Activated naive CD4-positive, alpha-beta T cell treated with anti-CD3 and anti-CD28 coated beads, Interleukin-2, amount 50 U/mL, for 72 hours (primary cell): Measurements from ENCODE around the gene SUSD6. TPM values are rescaled to one million over a fixed set of nuclear protein-coding genes. Genes with fewer than 3 reads are reported as not detected.
A peak's percentile ranks its signal among the peaks of the same experiment; 100 is the strongest.

Source experiments
- ATAC-seq, 2 donors: fragments of 150-1000 bp; cut with Tn5 transposase; 2 replicates each; pipeline ENCODE4 v1.10.0; 2021; ENCODE audit warnings: mild to moderate bottlenecking in 2 of 2, moderate library complexity in 2 of 2
- DNase-seq, 2 donors: peaks; one replicate each; pipeline ENCODE4 v3.0.0; 2021 to 2022; ENCODE audit warnings: low spot score in 2 of 2
- H3K27ac Mint-ChIP-seq, 2 donors: one replicate each; pipeline ENCODE4 v1.8.0; 2022; ENCODE audit warnings: mild to moderate bottlenecking in 2 of 2, mixed read lengths in 2 of 2
- H3K36me3 Mint-ChIP-seq, 2 donors: one replicate each; pipeline ENCODE4 v1.8.0; 2022; ENCODE audit warnings: mixed read lengths in 2 of 2
- H3K9me3 Mint-ChIP-seq, 2 donors: one replicate each; pipeline ENCODE4 v1.8.0; 2022; ENCODE audit warnings: mixed read lengths in 2 of 2
- total RNA-seq, 2 donors: library from RNA; stranded (reverse); gene quantifications; one replicate each; pipeline ENCODE4 v1.2.3, GENCODE V29; 2022

Gene SUSD6
- total RNA-seq, 2 donors from 2014 or later: 54.1 to 98.6 TPM

- ATAC-seq (peak in 1 of 2 donors; percentile 50), DNase-seq (no peak)
- H3K27ac Mint-ChIP-seq: peak overlapping the region in 1 of 2 donors; percentile 36
- H3K36me3 Mint-ChIP-seq: peaks cover 10 to 53% of the 10 kb centered on the region in 2 donors
- no peaks in the 10 kb centered on the region for H3K9me3 Mint-ChIP-seq
Observed at GRCh38 chr14:69701857-69702256, 90.5 kb downstream of the SUSD6 start.

GRCh38 chr14:69703047-69704039 is 91.9 kb downstream of the SUSD6 start:
- no peak for ATAC-seq
- peaks cover 10 to 44% of the 10 kb centered on the region in 2 donors for H3K36me3 Mint-ChIP-seq
- no peaks in the 10 kb centered on the region for H3K9me3 Mint-ChIP-seq
- DNase-seq: no peak
- peak overlapping the region in 1 of 2 donors; percentile 32 for H3K27ac Mint-ChIP-seq

- DNase-seq: no peak
- peaks cover 14 to 43% of the 10 kb centered on the region in 2 donors for H3K36me3 Mint-ChIP-seq
- peak overlapping the region in 1 of 2 donors; percentile 65 for H3K27ac Mint-ChIP-seq
- ATAC-seq: no peak
- H3K9me3 Mint-ChIP-seq: no peaks in the 10 kb centered on the region
Observed at GRCh38 chr14:69704319-69704718, 92.9 kb downstream of the SUSD6 start.

GRCh38 chr14:69705706-69706105 is 94.3 kb downstream of the SUSD6 start:
- H3K27ac Mint-ChIP-seq: peak overlapping the region; percentile 18 to 41
- ATAC-seq (no peak), DNase-seq (no peak)
- H3K36me3 Mint-ChIP-seq: peaks cover 14 to 49% of the 10 kb centered on the region in 2 donors
- no peaks in the 10 kb centered on the region for H3K9me3 Mint-ChIP-seq

- no peak overlapping the region for H3K27ac Mint-ChIP-seq
- DNase-seq: no peak
- H3K36me3 Mint-ChIP-seq: peaks cover 20 to 61% of the 10 kb centered on the region in 2 donors
- H3K9me3 Mint-ChIP-seq: no peaks in the 10 kb centered on the region
- ATAC-seq: no peak
Observed at GRCh38 chr14:69708049-69708448, 96.7 kb downstream of the SUSD6 start.

- ATAC-seq (peak; percentile 41 to 55), DNase-seq (no peak)
- H3K36me3 Mint-ChIP-seq: peaks cover 16 to 61% of the 10 kb centered on the region in 2 donors
- no peaks in the 10 kb centered on the region for H3K9me3 Mint-ChIP-seq
- peak overlapping the region; percentile 47 to 67 for H3K27ac Mint-ChIP-seq
Observed at GRCh38 chr14:69708586-69709560, 97.5 kb downstream of the SUSD6 start.

GRCh38 chr14:69710378-69710777 is 99.0 kb downstream of the SUSD6 start:
- H3K36me3 Mint-ChIP-seq: peaks cover 13 to 67% of the 10 kb centered on the region in 2 donors
- no peaks in the 10 kb centered on the region for H3K9me3 Mint-ChIP-seq
- no peak for DNase-seq
- ATAC-seq: no peak
- peak overlapping the region; percentile 36 to 85 for H3K27ac Mint-ChIP-seq

- DNase-seq: no peak
- ATAC-seq: no peak
- no peaks in the 10 kb centered on the region for H3K9me3 Mint-ChIP-seq
- H3K27ac Mint-ChIP-seq: peak overlapping the region in 1 of 2 donors; percentile 91
- H3K36me3 Mint-ChIP-seq: peaks cover 13 to 72% of the 10 kb centered on the region in 2 donors
Observed at GRCh38 chr14:69711065-69711464, 99.7 kb downstream of the SUSD6 start.

- H3K9me3 Mint-ChIP-seq: no peaks in the 10 kb centered on the region
- H3K27ac Mint-ChIP-seq: peak overlapping the region; percentile 72 to 91
- DNase-seq (no peak), ATAC-seq (no peak)
- peaks cover 13 to 71% of the 10 kb centered on the region in 2 donors for H3K36me3 Mint-ChIP-seq
Observed at GRCh38 chr14:69711477-69711876, 100.1 kb downstream of the SUSD6 start.

GRCh38 chr14:69711881-69712560 is 100.6 kb downstream of the SUSD6 start:
- peak overlapping the region; percentile 72 to 92 for H3K27ac Mint-ChIP-seq
- H3K9me3 Mint-ChIP-seq: no peaks in the 10 kb centered on the region
- peaks cover 13 to 65% of the 10 kb centered on the region in 2 donors for H3K36me3 Mint-ChIP-seq
- ATAC-seq: no peak
- no peak for DNase-seq

GRCh38 chr14:69712599-69713088 is 101.2 kb downstream of the SUSD6 start:
- peaks cover 13 to 63% of the 10 kb centered on the region in 2 donors for H3K36me3 Mint-ChIP-seq
- ATAC-seq: no peak
- peak overlapping the region; percentile 72 to 92 for H3K27ac Mint-ChIP-seq
- H3K9me3 Mint-ChIP-seq: no peaks in the 10 kb centered on the region
- DNase-seq: no peak

- H3K36me3 Mint-ChIP-seq: peaks cover 13 to 63% of the 10 kb centered on the region in 2 donors
- ATAC-seq: no peak
- no peak for DNase-seq
- peak overlapping the region; percentile 48 to 72 for H3K27ac Mint-ChIP-seq
- no peaks in the 10 kb centered on the region for H3K9me3 Mint-ChIP-seq
Observed at GRCh38 chr14:69713209-69713781, 101.9 kb downstream of the SUSD6 start.

- ATAC-seq (no peak), DNase-seq (no peak)
- peak overlapping the region in 1 of 2 donors; percentile 65 for H3K27ac Mint-ChIP-seq
- H3K9me3 Mint-ChIP-seq: no peaks in the 10 kb centered on the region
- peaks cover 8 to 56% of the 10 kb centered on the region in 2 donors for H3K36me3 Mint-ChIP-seq
Observed at GRCh38 chr14:69713993-69714679, 102.7 kb downstream of the SUSD6 start.

GRCh38 chr14:69715725-69716477 is 104.5 kb downstream of the SUSD6 start:
- peak overlapping the region; percentile 61 to 88 for H3K27ac Mint-ChIP-seq
- DNase-seq (no peak), ATAC-seq (peak in 1 of 2 donors; percentile 24)
- no peaks in the 10 kb centered on the region for H3K9me3 Mint-ChIP-seq
- H3K36me3 Mint-ChIP-seq: peaks cover 8 to 43% of the 10 kb centered on the region in 2 donors
